GM12892 (cell line): ENCODE measurements around the gene F2RL3.

Experiments used
- POLR2A ChIP-seq: IDR thresholded peaks from 2 replicates; pipeline ENCODE4 v1.6.1; 2011; ENCODE audit warnings: low read depth, low read length, control low read depth
- TAF1 ChIP-seq: IDR thresholded peaks from 2 replicates; pipeline ENCODE4 v1.6.1; 2011; ENCODE audit warnings: low read depth, mild to moderate bottlenecking, control low read depth, low read length, borderline replicate concordance

DNA sequence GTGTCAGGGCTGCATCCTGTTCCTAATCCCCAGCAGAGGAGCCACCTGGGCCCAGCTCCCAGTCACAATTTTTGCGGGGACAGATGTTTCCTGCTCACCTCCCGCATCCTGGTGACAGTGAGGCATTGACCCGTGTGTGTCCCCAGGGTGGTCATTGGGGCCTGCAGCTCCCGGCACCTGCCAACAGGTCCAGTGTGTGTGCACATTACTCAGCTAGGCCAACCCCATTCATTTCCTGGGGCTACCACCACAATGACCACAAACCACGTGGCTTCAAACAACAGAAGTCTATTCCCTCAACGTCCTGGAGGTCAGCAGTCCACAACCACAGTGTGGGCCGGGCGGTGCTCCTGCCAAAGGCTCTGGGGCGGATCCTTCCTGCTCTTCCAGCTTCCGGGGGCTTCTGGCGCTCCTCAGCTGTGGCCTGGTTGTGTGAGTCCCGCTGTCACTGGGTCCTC lies 11.9 kb upstream of the F2RL3 start:
- TF ChIP-seq POLR2A: no peak
- no peak for TF ChIP-seq TAF1
